ENCODE measurements around the gene WTIP.
A peak's percentile ranks its signal among the peaks of the same experiment; 100 is the strongest.
"Not testable (repeated sequence)": the region's sequence is repeated elsewhere in the genome, so short reads cannot be mapped to it uniquely, and the experiment has no call there.

Gene WTIP

GRCh38 chr19:34480971-34481841 lies at the start of gene WTIP:
WTIP (plus strand) TSS chr19:34481758; CDS start chr19:34481975, 217 bp downstream.
- peak; percentile 95 for DNase-seq (ENCODE audit: low spot score)

- DNase-seq (ENCODE audit: low spot score): no peak
These were observed 48.8 kb upstream of the WTIP start for GRCh38 chr19:34432797-34433196.

- DNase-seq (ENCODE audit: low spot score): no peak
These were observed 44.8 kb upstream of the WTIP start for GRCh38 chr19:34436716-34437115.

GRCh38 chr19:34448191-34448590 lies 33.4 kb upstream of the WTIP start:
- DNase-seq (ENCODE audit: low spot score): no peak

- DNase-seq (ENCODE audit: low spot score): no peak
These were observed 28.8 kb upstream of the WTIP start for GRCh38 chr19:34452723-34453122.

- DNase-seq (ENCODE audit: low spot score): no peak
These were observed 27.5 kb upstream of the WTIP start for GRCh38 chr19:34454091-34454490.

GRCh38 chr19:34454685-34455084 lies 26.9 kb upstream of the WTIP start:
- no peak for DNase-seq (ENCODE audit: low spot score)

- not testable (repeated sequence) for DNase-seq (ENCODE audit: low spot score)
These were observed 25.6 kb upstream of the WTIP start for GRCh38 chr19:34455783-34456480.

GRCh38 chr19:34457446-34457845 lies 24.1 kb upstream of the WTIP start:
- no peak for DNase-seq (ENCODE audit: low spot score)

- DNase-seq (ENCODE audit: low spot score): no peak
These were observed 22.9 kb upstream of the WTIP start for GRCh38 chr19:34458677-34459076.

GRCh38 chr19:34459614-34460013 lies 21.9 kb upstream of the WTIP start:
- DNase-seq (ENCODE audit: low spot score): no peak

GRCh38 chr19:34461375-34462100 lies 20.0 kb upstream of the WTIP start:
- peak; percentile 66 for DNase-seq (ENCODE audit: low spot score)

GRCh38 chr19:34464785-34465184 lies 16.8 kb upstream of the WTIP start:
- DNase-seq (ENCODE audit: low spot score): not testable (repeated sequence)

- no peak for DNase-seq (ENCODE audit: low spot score)
These were observed 13.1 kb upstream of the WTIP start for GRCh38 chr19:34468409-34468808.

GRCh38 chr19:34469026-34469425 lies 12.5 kb upstream of the WTIP start:
- not testable (repeated sequence) for DNase-seq (ENCODE audit: low spot score)

GRCh38 chr19:34471906-34472700 lies 9.5 kb upstream of the WTIP start:
- DNase-seq (ENCODE audit: low spot score): no peak

GRCh38 chr19:34474233-34474989 lies 7.1 kb upstream of the WTIP start:
- no peak for DNase-seq (ENCODE audit: low spot score)

GRCh38 chr19:34475026-34475974 lies 6.3 kb upstream of the WTIP start:
- DNase-seq (ENCODE audit: low spot score): peak; percentile 75

- no peak for DNase-seq (ENCODE audit: low spot score)
These were observed 5.5 kb upstream of the WTIP start for GRCh38 chr19:34475975-34476594.
